ENCODE measurements around the gene EXT2. TPM values are rescaled to one million over a fixed set of nuclear protein-coding genes. Genes with fewer than 3 reads are reported as not detected.

Gene EXT2
- total RNA-seq, 1 experiment from 2014 or later = 42.9 TPM

GRCh38 chr11:44177905-44178304 lies 82.4 kb downstream of the EXT2 start:
- no CpG with 5 or more reads among the region's 1 CpG for WGBS (ENCODE audit: extremely low coverage, insufficient read length, low lambda C conversion rate)
- no peak overlapping the region for H2AFZ ChIP-seq (ENCODE audit: low read length)
- no peaks in the 10 kb centered on the region for H3K9me3 ChIP-seq (ENCODE audit: control insufficient read depth, low read depth, low read length)
- no peaks in the 10 kb centered on the region for H3K79me2 ChIP-seq (ENCODE audit: insufficient read depth, low read length)
- Mint-ChIP-seq H3K27ac (peak overlapping the region in 2 of 3 experiments; percentile 78 to 87; a peak in 3 of 7 replicates), H3K4me1 (peaks cover 17 to 18% of the 10 kb centered on the region in 2 experiments), H3K36me3 (ENCODE audit: insufficient read depth in 1 of 3, low read depth in 3 of 3) (peaks cover 3 to 6% (median 3%) of the 10 kb centered on the region in 3 experiments; a peak in 5 of 7 replicates), H3K4me3 (no peak overlapping the region), H3K9me3 (no peaks in the 10 kb centered on the region; a peak in 1 of 5 replicates), H3K27me3 (ENCODE audit: low read depth) (no peaks in the 10 kb centered on the region)
- H3K23me2 ChIP-seq (ENCODE audit: insufficient read length, low read depth, low read length, poor library complexity, severe bottlenecking) = no peaks in the 10 kb centered on the region
- H2AK5ac ChIP-seq (ENCODE audit: insufficient read length, low read length) = no peak overlapping the region
- TF ChIP-seq CTCF (conservative IDR thresholded peaks at IDR 0.05) = no peak
- no peak overlapping the region for H3K4me2 ChIP-seq (ENCODE audit: insufficient read depth, insufficient read length, low read length)
- H3K4ac ChIP-seq (ENCODE audit: low read depth, low read length) = no peak overlapping the region
- no peak overlapping the region for H3K18ac ChIP-seq (ENCODE audit: insufficient read length, low read depth, low read length)
- H4K8ac ChIP-seq (replicated peaks; ENCODE audit: insufficient read length, low read depth, low read length) = no peak overlapping the region
- peaks cover 7% of the 10 kb centered on the region for H3K4me1 ChIP-seq (ENCODE audit: insufficient read depth, low read length)
- H3K27ac ChIP-seq (ENCODE audit: insufficient read length, low read depth, low read length) = no peak overlapping the region
- no peak overlapping the region for H2BK12ac ChIP-seq (ENCODE audit: insufficient read length, low read depth, low read length)
- no peak for DNase-seq
- no peak overlapping the region for H2BK120ac ChIP-seq (ENCODE audit: low read depth, low read length, poor library complexity, severe bottlenecking)
- no peak overlapping the region for H2BK15ac ChIP-seq (ENCODE audit: low read depth, low read length)
- H3K79me1 ChIP-seq (ENCODE audit: insufficient read depth, low read depth, low read length, poor library complexity, severe bottlenecking) = no peaks in the 10 kb centered on the region
- no peak overlapping the region for H3K56ac ChIP-seq (ENCODE audit: insufficient read length, low read depth, low read length)
- no peak overlapping the region for H4K91ac ChIP-seq (ENCODE audit: insufficient read length, low read depth, low read length)
- H2BK5ac ChIP-seq (ENCODE audit: insufficient read length, low read length) = no peak overlapping the region
- no peak overlapping the region for H3K9ac ChIP-seq (ENCODE audit: extremely low read depth, insufficient read length, low read length)
- H3K14ac ChIP-seq (ENCODE audit: insufficient read depth, low read length) = no peak overlapping the region
- no peak overlapping the region for H3K23ac ChIP-seq (ENCODE audit: insufficient read length, low read depth, low read length)
- no peak overlapping the region for H2BK20ac ChIP-seq (ENCODE audit: low read depth, low read length, poor library complexity, severe bottlenecking)
- H4K5ac ChIP-seq (ENCODE audit: insufficient read length, low read depth, low read length) = no peak overlapping the region
- no peaks in the 10 kb centered on the region for H4K20me1 ChIP-seq (ENCODE audit: control insufficient read depth, insufficient read depth, insufficient read length)
- no peak overlapping the region for H3T11ph ChIP-seq (ENCODE audit: low read length)
- no peaks in the 10 kb centered on the region for H3K27me3 ChIP-seq (ENCODE audit: insufficient read depth, low read length)
